Endodermal cell (in vitro differentiated cells): ENCODE measurements around the gene HID1. TPM values are rescaled to one million over a fixed set of nuclear protein-coding genes. Genes with fewer than 3 reads are reported as not detected.

Experiments
- DNase-seq: peaks from one replicate; pipeline ENCODE4 v3.0.0-alpha.2; 2017
- H3K27ac ChIP-seq: 2 replicates; pipeline ENCODE4 v1.5.1; 2013; ENCODE audit warnings: mild to moderate bottlenecking, low read depth, low read length, moderate library complexity
- H3K27me3 ChIP-seq: 2 replicates; pipeline ENCODE4 v1.6.1; 2013; ENCODE audit warnings: mild to moderate bottlenecking, low read length, moderate library complexity; ENCODE audit not compliant: insufficient read depth, control insufficient read depth, poor library complexity, severe bottlenecking
- H3K36me3 ChIP-seq: 2 replicates; pipeline ENCODE4 v1.7.0; 2013; ENCODE audit warnings: mild to moderate bottlenecking, low read length, moderate library complexity; ENCODE audit not compliant: control insufficient read depth, insufficient read depth
- H3K4me1 ChIP-seq: one replicate; pipeline ENCODE4 v1.7.0; 2013; ENCODE audit warnings: low read length; ENCODE audit not compliant: control insufficient read depth, insufficient read depth
- H3K4me3 ChIP-seq: 2 replicates; pipeline ENCODE4 v1.5.1; 2013; ENCODE audit warnings: mild to moderate bottlenecking, low read length, moderate library complexity
- H3K9ac ChIP-seq: 2 replicates; pipeline ENCODE4 v1.6.1; 2013; ENCODE audit warnings: mild to moderate bottlenecking, low read length, moderate library complexity; ENCODE audit not compliant: poor library complexity, severe bottlenecking; ENCODE audit errors: extremely low read depth
- H3K9me3 ChIP-seq: 2 replicates; pipeline ENCODE4 v1.6.1; 2013; ENCODE audit warnings: mild to moderate bottlenecking, low read length, moderate library complexity; ENCODE audit not compliant: control insufficient read depth
- H3K27ac Mint-ChIP-seq: 2 replicates; pipeline ENCODE4 v1.8.0; 2020; ENCODE audit warnings: mixed read lengths
- H3K27me3 Mint-ChIP-seq: 2 replicates; pipeline ENCODE4 v1.8.0; 2021; ENCODE audit warnings: mild to moderate bottlenecking, mixed read lengths; ENCODE audit not compliant: insufficient read depth
- H3K36me3 Mint-ChIP-seq: 2 replicates; pipeline ENCODE4 v1.8.0; 2020; ENCODE audit warnings: low read depth, mixed read lengths
- H3K4me1 Mint-ChIP-seq: 2 replicates; pipeline ENCODE4 v1.8.0; 2020; ENCODE audit warnings: mixed read lengths
- H3K4me3 Mint-ChIP-seq: 2 replicates; pipeline ENCODE4 v1.8.0; 2020; ENCODE audit warnings: mild to moderate bottlenecking, moderate library complexity, mixed read lengths
- H3K9me3 Mint-ChIP-seq: 2 replicates; pipeline ENCODE4 v1.8.0; 2020; ENCODE audit warnings: mild to moderate bottlenecking, mixed read lengths
- CTCF ChIP-seq: fragments of 200-600 bp; sonication (generic); conservative IDR thresholded peaks from 2 replicates; pipeline ENCODE4 v1.5.0; 2021; ENCODE audit warnings: antibody characterized with exemption, mild to moderate bottlenecking
- WGBS, 2 experiments: methylation state at CpG; one replicate each; pipeline versions ENCODE4 v1.1.5 to v1.1.7; 2013; ENCODE audit warnings: missing lambda C conversion rate in 2 of 2, mixed read lengths in 1 of 2; ENCODE audit not compliant: insufficient coverage in 1 of 2, insufficient read length in 1 of 2; 5-methylcytosine and 5-hydroxymethylcytosine counted together
- total RNA-seq, 2 donors: library from RNA; stranded (reverse); fragmentation: NEBNext Ultra II Directional in 1 of 2; extraction: Animal tissue kit (Norgen Biotek cat#: 25700) in 1 of 2; gene quantifications; 2 replicates in 1 of 2; 3 replicates in 1 of 2; pipeline ENCODE4 v1.2.1, GENCODE V29; 2021

HID1 gene
- total RNA-seq, 2 donors from 2014 or later = 7.6 to 11.4 TPM

- WGBS, 2 experiments = 1 to 2% methylated on average over 18 to 61 of the region's 61 CpGs
- Histone ChIP-seq H3K27me3 (peaks cover 15% of the 10 kb centered on the region), H3K27ac (peak overlapping the region; percentile 50), H3K36me3 (no peaks in the 10 kb centered on the region), H3K4me1 (peaks cover 4% of the 10 kb centered on the region), H3K9me3 (no peaks in the 10 kb centered on the region), H3K4me3 (peak overlapping the region; percentile 95), H3K9ac (peak overlapping the region; percentile 72)
- peak overlapping the region; percentile 74 for H3K4me3 Mint-ChIP-seq
- peaks cover 6% of the 10 kb centered on the region for H3K4me1 Mint-ChIP-seq
- no peaks in the 10 kb centered on the region for H3K9me3 Mint-ChIP-seq
- peak overlapping the region; percentile 97 for H3K27ac Mint-ChIP-seq
- H3K36me3 Mint-ChIP-seq = no peaks in the 10 kb centered on the region
- peak; percentile 98 for DNase-seq
- H3K27me3 Mint-ChIP-seq = peaks cover 17% of the 10 kb centered on the region
- TF ChIP-seq CTCF = no peak
These were observed 9.6 kb upstream of the HID1 start for GRCh38 chr17:74981979-74982662.

- Histone ChIP-seq H3K27me3 (peaks cover 15% of the 10 kb centered on the region), H3K9ac (peak overlapping the region; percentile 72), H3K9me3 (no peaks in the 10 kb centered on the region), H3K4me3 (peak overlapping the region; percentile 95), H3K27ac (peak overlapping the region; percentile 50), H3K36me3 (no peaks in the 10 kb centered on the region), H3K4me1 (peaks cover 4% of the 10 kb centered on the region)
- peaks cover 6% of the 10 kb centered on the region for H3K4me1 Mint-ChIP-seq
- no peaks in the 10 kb centered on the region for H3K36me3 Mint-ChIP-seq
- H3K4me3 Mint-ChIP-seq = peak overlapping the region; percentile 74
- no peak for TF ChIP-seq CTCF
- no peaks in the 10 kb centered on the region for H3K9me3 Mint-ChIP-seq
- 83 to 90% methylated on average over 11 to 16 of the region's 16 CpGs for WGBS, 2 experiments
- H3K27me3 Mint-ChIP-seq = peaks cover 19% of the 10 kb centered on the region
- peak; percentile 71 for DNase-seq
- peak overlapping the region; percentile 97 for H3K27ac Mint-ChIP-seq
These were observed 8.9 kb upstream of the HID1 start for GRCh38 chr17:74981318-74981978.

- H3K27me3 Mint-ChIP-seq = peaks cover 36% of the 10 kb centered on the region
- H3K36me3 Mint-ChIP-seq = no peaks in the 10 kb centered on the region
- H3K4me1 Mint-ChIP-seq = peaks cover 4% of the 10 kb centered on the region
- H3K9ac ChIP-seq = no peak overlapping the region
- H3K27me3 ChIP-seq = peaks cover 29% of the 10 kb centered on the region
- no peak overlapping the region for H3K27ac Mint-ChIP-seq
- no peaks in the 10 kb centered on the region for H3K9me3 Mint-ChIP-seq
- no peak overlapping the region for H3K4me3 Mint-ChIP-seq
- H3K27ac ChIP-seq = no peak overlapping the region
- H3K36me3 ChIP-seq = no peaks in the 10 kb centered on the region
- no peak overlapping the region for H3K4me3 ChIP-seq
- no peaks in the 10 kb centered on the region for H3K9me3 ChIP-seq
- peaks cover 4% of the 10 kb centered on the region for H3K4me1 ChIP-seq
- TF ChIP-seq CTCF = no peak
- peak; percentile 43 for DNase-seq
- WGBS, 2 experiments = 85 to 89% methylated on average over 13 to 17 of the region's 17 CpGs
These were observed 7.0 kb upstream of the HID1 start for GRCh38 chr17:74979408-74980146.
